Measurements from ENCODE around the gene SLC49A3. TPM values are rescaled to one million over a fixed set of nuclear protein-coding genes. Genes with fewer than 3 reads are reported as not detected.
"Not testable (repeated sequence)": the region's sequence is repeated elsewhere in the genome, so short reads cannot be mapped to it uniquely, and the experiment has no call there.

Gene SLC49A3
- total RNA-seq, 1 donor from 2014 or later = 11.4 TPM

DNA sequence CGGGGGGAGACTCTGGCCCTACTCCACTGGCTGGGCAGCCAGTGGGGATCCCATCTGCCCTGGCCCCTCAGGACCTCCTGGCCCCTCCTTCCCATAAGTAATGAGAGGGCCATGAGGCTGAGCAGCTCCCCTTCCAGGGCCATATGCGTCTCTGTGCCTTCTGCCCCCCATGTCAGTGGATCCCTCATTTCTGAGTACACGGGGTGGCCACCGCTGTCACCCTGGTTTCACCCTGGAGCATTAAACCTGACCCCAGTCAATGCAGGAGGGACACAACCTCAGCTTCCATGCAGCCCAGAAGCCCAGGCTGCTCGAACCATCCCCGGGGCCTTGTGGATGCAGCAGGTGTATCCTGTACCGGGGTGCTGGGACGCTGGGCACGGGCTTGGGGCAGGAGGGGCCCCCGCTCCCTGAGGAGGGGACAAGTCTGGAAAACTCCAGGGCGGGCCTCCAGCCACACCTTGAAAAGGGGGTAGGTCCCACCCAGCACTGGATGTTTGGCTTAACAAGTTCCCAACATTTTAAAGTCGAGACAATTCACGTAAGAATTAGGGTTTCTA is 39.1 kb downstream of the SLC49A3 start:
- ATAC-seq (no peak), DNase-seq (ENCODE audit: low spot score) (no peak)
- intact Hi-C loops (cut with DNase I) = no loop called here

DNA sequence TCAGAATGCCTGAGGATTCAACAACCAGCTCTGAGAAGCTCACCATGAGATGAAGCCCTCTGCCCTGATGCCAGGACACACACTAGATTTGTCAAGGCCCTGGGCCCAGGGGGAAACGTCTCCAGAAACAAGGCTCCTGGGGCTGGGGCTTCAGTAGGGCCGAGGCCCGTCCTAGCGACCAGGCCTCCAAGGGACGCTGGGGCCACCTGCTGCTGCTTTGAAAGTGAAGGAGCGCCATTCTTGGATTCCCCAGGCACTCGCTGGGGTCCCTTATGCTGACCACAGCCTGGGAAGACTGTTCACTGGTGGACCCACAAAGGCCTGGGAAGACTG is 39.7 kb downstream of the SLC49A3 start:
- no peak for ATAC-seq
- no peak for DNase-seq (ENCODE audit: low spot score)
- intact Hi-C loops (cut with DNase I) = no loop called here

DNA sequence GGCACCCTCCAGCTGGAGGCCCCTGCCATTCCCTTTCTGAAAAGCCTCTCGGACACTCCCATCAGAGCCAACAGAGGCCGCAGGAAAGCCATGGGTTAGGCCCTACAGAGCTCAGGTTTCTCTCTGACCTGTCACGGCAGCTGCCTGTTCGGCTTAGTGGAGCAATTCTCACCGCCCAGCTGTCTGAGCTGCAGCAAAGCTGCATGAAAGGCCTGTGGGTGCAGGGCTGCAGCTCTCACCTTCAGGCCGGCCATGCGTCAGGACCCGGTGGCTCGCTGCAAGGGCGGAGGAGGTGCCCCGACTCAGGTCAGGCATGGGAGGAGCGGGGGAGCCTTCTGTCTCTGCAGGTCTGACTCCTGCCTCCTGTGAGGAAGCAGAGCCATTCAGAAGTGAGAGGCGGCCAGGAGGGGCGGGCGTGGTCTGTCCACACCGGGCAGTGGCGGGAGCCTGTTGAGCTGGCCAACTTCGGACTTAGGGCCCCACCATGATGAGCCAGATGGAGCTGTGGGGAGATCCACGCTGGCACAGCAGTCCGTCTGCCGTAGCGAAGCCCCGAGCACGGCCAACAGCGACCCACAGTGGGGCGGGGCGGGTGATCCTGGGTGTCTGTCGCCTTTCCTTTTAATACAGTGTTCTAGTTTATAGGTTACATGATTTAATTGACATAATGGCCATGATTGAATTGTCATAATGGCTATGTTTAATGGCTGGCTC is 40.2 kb downstream of the SLC49A3 start:
- intact Hi-C loops (cut with DNase I) = no loop called here
- DNase-seq (ENCODE audit: low spot score) (no peak), ATAC-seq (no peak)

DNA sequence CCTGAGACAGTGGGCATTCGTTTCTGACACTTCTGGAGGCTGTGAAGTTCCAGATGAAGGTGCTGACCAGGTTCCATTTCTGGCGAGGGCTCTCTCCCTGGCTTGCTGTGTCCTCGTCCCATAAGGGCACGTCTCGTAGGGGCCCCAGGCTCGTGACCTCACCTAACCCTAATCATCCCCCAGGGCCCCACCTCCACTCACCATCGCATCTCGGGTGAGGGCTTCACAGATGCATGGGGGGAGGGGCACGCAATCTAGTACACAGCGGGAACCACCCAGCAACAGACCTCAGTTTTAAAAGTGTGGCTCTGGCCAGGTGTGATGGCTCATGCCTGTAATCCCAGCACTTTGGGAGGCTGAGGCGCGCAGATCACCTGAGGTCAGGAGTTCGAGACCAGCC is 41.5 kb downstream of the SLC49A3 start:
- DNase-seq (ENCODE audit: low spot score) (no peak), ATAC-seq (no peak)
- intact Hi-C loops (cut with DNase I) = no loop called here

DNA sequence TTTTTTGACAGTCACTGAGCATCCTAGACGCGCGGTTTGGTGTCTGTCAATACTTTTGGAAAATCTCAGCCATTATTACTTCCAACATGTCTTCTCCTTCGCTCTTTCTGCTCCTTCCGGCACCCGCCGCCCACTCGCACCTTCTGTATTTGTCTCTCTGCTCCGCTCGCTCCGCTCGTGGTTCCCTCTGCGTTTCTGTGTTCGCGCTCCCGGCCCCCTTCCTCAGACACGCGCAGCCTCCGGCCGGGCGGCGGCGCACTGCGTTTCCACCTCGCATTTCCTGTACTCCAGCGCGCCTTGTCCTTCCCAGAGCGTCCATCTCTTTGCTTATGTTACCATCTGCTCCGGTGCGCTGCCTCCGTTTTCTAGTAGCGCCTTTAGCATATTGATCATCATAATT is 42.5 kb downstream of the SLC49A3 start:
- DNase-seq (ENCODE audit: low spot score) (no peak), ATAC-seq (no peak)
- intact Hi-C loops (cut with DNase I) = no loop called here

DNA sequence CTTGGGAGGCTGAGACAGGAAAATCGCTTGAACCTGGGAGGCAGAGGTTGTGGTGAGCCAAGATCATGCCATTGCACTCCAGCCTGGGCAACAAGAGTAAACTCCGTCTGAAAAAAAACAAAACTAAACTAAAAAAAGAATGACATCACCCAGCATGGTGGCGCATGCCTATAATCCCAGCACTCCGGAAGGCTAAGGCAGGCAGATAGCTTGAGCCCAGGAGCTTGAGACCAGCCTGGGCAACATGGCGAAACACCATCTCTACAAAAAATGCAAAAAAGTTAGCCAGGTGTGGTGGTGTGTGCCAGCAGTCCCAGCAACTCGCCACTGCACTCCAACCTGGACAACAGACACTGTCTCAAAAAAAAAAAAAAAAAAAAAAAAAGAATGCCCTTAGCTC is 46.6 kb downstream of the SLC49A3 start:
- ATAC-seq; intact Hi-C loops (cut with DNase I); DNase-seq (ENCODE audit: low spot score): not testable (repeated sequence)

DNA sequence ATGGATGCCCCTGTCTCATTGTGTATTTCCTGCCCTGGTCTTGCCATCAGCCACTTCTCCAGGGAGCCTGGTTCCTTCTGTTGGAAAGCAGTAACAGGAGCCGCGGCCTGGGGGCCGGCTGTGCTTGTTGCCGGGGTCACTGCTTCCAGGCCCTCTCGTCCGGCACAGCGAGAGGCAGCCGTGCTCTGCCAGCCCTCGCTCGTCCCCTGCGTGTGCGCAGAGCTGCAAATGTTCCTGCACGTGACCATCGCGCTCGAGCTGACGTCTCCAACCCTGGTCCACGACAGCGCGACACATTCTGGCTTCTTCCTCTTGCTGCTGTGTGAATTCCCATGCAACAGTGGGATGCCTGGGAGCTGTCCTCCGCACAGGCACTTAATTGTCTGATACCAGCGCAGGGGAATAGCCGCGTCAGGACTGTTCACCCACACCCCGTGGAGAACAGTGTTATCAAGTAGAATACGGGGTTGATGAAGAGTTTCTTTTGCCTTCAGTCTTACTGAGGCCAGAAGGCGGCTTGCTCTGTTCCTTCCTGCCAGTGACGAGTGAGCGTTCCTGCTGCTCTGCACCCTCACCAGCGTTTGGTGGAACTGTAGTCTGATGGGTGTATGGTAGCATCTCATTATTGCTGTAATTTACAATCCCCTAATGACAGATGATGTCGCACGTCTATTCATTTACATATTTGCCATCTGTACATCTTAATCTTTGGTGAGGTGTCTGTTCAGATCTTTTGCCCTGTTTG is 51.2 kb downstream of the SLC49A3 start:
- ATAC-seq = no peak
- intact Hi-C loops (cut with DNase I) = no loop called here
- DNase-seq (ENCODE audit: low spot score) = no peak

DNA sequence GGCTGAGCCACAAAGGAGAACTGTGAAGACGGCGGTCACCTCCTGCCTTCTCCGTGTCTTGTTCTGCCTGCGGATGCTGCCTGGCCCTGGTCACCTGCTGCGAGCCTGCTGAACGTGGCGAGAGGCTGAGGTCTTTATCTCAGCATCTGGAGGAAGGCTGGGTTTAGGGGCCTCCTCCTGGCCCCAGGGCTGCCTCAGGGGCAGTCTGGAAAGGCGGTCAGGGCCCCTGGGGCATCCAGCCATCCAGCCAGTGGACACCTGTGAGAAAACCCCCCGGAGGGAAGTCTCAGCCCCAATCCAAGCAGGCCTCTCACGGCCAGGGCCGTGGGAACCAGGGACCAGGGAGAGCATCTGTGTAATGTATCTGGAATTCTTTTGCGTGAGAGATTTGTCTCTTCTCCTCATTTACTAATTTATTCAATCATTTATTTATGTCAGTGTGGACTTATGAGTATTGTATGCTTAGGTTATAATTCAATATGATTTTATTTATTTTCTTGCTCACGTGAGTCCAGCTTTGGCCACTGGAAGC is 52.3 kb downstream of the SLC49A3 start:
- no peak for DNase-seq (ENCODE audit: low spot score)

DNA sequence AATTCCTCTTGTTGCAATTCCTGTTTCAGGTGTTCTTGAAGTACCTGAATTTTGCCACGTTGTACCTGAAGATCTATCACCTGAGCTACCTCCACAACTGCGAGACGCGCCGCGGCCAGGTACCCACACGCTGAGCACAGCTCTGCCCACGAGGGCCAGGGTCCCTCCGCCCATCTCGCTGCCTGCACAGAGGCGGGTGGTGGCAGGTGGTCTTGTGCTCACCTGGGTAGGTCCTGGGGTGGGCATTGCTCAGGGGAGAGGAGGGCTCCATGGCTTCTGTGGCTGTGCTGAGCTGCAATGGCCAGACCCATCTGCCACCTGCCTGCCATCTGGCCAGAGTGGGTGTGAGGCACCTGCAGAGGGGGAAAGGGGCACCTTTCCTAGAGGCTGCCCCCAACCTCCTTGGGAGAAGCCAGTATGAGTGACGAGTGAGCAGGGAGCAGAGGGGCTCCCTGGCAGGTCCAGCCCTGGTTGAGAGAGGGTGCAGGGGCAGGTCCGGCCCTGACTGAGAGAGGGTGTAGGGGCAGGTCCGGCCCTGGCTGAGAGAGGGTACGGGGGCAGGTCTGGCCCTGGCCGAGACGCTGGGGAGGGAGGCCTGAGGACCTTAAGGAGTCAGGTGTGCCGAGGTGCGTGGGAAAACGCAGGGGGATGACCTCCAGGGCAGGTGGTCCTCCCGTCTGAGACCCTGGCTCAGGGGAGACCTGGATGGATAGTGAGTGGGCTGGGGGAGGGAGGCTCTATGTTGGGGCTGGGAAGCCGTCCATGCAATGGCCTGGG is 52.9 kb downstream of the SLC49A3 start:
- no peak for ATAC-seq
- no peak for DNase-seq (ENCODE audit: low spot score)
- intact Hi-C loops (cut with DNase I) = no loop called here

More for the DNA sequence above, 52.3 kb downstream of the SLC49A3 start:
- no peak for ATAC-seq
- intact Hi-C loops (cut with DNase I) = no loop called here

DNA sequence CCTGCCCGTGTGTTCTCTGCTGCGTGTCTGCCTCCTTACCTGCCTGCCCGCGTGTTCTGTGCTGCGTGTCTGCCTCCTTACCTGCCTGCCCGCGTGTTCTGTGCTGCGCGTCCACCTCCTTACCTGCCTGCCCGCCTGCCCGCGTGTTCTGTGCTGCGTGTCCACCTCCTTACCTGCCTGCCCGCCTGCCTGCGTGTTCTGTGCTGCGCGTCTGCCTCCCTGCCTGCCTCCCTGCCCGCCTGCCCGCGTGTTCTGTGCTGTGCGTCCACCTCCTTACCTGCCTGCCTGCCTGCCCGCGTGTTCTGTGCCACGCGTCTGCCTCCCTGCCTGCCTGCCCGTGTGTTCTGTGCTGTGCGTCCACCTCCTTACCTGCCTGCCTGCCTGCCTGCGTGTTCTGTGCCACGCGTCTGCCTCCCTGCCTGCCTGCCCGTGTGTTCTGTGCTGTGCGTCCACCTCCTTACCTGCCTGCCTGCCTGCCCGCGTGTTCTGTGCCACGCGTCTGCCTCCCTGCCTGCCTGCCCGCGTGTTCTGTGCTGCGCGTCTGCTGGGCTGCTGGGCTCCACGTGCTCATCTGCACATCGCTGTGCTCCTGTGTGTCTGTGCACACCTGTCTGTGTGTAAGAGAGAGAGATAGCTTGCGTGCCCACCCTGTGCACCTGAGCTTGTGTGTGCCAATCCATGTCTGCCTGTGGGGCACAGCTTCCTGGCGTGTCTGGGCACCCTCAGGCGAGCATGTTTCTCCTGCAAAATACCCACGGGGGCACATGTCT is 53.7 kb downstream of the SLC49A3 start:
- intact Hi-C loops (cut with DNase I); DNase-seq (ENCODE audit: low spot score); ATAC-seq: not testable (repeated sequence)

DNA sequence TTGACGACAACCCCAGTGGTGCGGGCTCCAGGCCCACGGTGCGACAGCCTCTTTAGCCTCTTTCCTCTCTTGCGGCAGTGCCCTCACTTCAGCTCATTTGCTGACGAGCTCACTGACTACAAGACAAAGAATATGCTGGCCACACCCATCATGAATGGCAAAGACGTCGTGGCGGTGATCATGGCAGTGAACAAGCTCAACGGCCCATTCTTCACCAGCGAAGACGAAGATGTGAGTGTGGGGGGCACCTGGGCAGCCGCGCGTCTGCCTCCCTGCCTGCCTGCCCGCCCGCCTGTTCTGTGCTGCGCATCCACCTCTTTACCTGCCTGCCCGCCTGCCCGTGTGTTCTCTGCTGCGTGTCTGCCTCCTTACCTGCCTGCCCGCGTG is 54.4 kb downstream of the SLC49A3 start:
- intact Hi-C loops (cut with DNase I) = no loop called here
- ATAC-seq (no peak), DNase-seq (ENCODE audit: low spot score) (no peak)

DNA sequence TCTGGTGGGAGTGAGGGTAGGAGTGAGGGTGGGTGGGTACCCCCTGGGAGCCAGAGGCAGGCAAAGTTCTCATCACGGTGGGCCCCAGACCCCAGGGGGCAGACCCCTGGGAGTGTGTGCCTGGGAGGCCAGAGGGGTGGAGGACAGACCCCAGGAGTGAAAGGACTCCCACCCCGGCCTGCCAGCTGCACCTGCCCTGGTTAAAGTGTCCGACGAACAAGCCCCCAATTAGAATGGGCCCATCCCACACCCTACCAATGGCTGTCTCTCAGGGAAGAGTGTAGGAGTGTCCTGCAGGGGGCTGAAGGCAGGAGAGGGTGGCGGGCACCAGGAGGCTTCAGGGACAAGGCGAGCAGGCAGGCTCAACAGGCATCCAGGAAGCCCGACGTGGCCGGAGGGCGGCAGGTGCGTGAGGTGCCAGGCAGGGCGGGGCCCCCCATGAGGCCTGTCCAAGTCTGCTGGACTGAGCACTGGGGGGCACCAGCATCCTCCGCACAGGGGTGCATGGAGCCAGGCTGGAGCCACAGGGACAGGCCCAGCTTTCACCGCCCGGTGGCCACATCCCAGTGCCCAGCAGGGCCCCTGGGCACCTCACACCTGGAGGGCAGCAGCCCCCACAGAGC is 54.9 kb downstream of the SLC49A3 start:
- intact Hi-C loops (cut with DNase I) = no loop called here
- no peak for DNase-seq (ENCODE audit: low spot score)
- no peak for ATAC-seq

DNA sequence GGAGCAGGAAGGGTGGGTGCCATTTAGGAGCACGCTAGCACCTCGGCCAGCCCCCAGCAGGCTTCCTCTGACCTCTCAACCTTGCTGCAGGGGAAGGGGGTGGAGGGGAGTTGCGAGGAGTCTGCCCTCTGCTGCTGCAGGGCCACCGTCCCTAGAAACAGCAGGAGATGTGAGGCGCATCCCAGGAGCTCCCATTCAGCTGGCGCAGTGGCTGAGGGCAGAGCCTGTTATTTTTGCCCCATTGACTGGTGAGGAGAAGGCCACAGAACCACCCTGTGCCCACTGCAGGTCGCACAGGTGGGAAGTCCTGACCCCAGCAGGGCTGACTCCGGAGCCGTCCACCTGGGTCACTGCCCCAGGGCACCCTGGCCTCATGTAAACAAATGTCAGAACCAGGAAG is 55.5 kb downstream of the SLC49A3 start:
- ATAC-seq (no peak), DNase-seq (ENCODE audit: low spot score) (no peak)
- intact Hi-C loops (cut with DNase I) = no loop called here

DNA sequence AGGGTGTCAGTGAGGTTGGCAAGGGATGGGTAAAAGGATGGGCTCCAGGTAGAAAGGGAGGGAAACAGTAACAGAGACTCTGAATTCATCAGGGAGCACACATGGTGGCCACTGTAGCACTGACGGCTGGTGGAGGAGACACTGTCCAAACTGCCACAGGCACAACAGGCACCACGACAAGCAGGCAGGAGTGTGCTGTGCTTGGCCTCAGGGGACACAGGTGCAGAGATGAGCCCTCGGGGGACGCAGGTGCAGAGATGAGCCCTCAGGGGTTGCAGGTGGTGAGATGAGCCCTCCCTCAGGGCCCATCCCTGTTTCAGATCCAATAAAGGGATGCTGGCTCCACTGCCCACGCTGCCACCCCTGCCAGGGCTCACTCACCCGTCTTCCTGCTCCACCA is 56.0 kb downstream of the SLC49A3 start:
- DNase-seq (ENCODE audit: low spot score) (no peak), ATAC-seq (no peak)
- intact Hi-C loops (cut with DNase I) = no loop called here

DNA sequence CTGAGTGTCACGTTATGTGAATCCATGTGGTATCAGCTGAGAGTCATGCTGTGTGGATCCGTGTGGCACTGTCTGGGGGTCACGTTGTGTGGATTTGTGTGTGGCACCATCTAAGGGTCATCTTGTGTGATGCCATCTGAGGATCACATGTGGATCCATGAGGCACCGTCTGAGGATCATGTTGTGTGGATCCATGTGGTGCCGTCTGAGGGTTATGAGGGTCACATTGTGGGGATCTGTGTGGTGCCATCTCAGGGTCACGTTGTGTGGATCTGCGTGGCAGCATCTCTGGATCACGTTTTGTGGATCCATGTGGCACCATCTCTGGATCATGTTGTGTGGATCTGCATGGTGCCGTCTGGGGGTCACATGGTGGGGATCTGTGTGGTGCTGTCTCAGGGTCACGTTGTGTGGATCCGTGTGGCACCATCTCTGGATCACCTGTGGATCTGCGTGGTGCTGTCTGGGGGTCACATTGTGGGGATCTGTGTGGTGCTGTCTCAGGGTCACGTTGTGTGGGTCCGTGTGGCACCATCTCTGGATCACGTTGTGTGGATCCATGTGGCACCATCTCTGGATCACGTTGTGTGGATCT is 56.7 kb downstream of the SLC49A3 start:
- no peak for DNase-seq (ENCODE audit: low spot score)
- intact Hi-C loops (cut with DNase I) = no loop called here
- no peak for ATAC-seq
